ENCODE results near the gene PRKAR1B. TPM values are rescaled to one million over a fixed set of nuclear protein-coding genes. Genes with fewer than 3 reads are reported as not detected.
A peak's percentile ranks its signal among the peaks of the same experiment; 100 is the strongest.

The PRKAR1B gene
- total RNA-seq, 1 experiment from 2014 or later, result 43.3 TPM

- no peak overlapping the region for H2BK12ac ChIP-seq (ENCODE audit: insufficient read length, low read depth, low read length)
- H3K9me3 ChIP-seq (ENCODE audit: control insufficient read depth, low read depth, low read length), result no peaks in the 10 kb centered on the region
Measured at GRCh38 chr7:583410-584121, 143.5 kb downstream of the PRKAR1B start.

More at GRCh38 chr7:583410-584121, 143.5 kb downstream of the PRKAR1B start:
- Histone ChIP-seq H4K8ac (replicated peaks; ENCODE audit: insufficient read length, low read depth, low read length) (peak overlapping the region; percentile 8), H3T11ph (ENCODE audit: low read length) (no peak overlapping the region), H3K4me2 (ENCODE audit: insufficient read depth, insufficient read length, low read length) (no peak overlapping the region), H3K4ac (ENCODE audit: low read depth, low read length) (no peak overlapping the region), H3K27me3 (ENCODE audit: insufficient read depth, low read length) (no peaks in the 10 kb centered on the region), H2AFZ (ENCODE audit: low read length) (no peak overlapping the region), H2BK120ac (ENCODE audit: low read depth, low read length, poor library complexity, severe bottlenecking) (no peak overlapping the region), H2BK20ac (ENCODE audit: low read depth, low read length, poor library complexity, severe bottlenecking) (no peak overlapping the region), H3K56ac (ENCODE audit: insufficient read length, low read depth, low read length) (no peak overlapping the region), H3K23me2 (ENCODE audit: insufficient read length, low read depth, low read length, poor library complexity, severe bottlenecking) (no peaks in the 10 kb centered on the region), H3K27ac (ENCODE audit: insufficient read length, low read depth, low read length) (no peak overlapping the region), H2BK15ac (ENCODE audit: low read depth, low read length) (no peak overlapping the region), H3K4me1 (ENCODE audit: insufficient read depth, low read length) (no peaks in the 10 kb centered on the region), H2BK5ac (ENCODE audit: insufficient read length, low read length) (no peak overlapping the region), H3K9ac (ENCODE audit: extremely low read depth, insufficient read length, low read length) (no peak overlapping the region), H2AK5ac (ENCODE audit: insufficient read length, low read length) (no peak overlapping the region), H3K79me2 (ENCODE audit: insufficient read depth, low read length) (no peaks in the 10 kb centered on the region), H4K91ac (ENCODE audit: insufficient read length, low read depth, low read length) (no peak overlapping the region), H3K14ac (ENCODE audit: insufficient read depth, low read length) (no peak overlapping the region), H3K18ac (ENCODE audit: insufficient read length, low read depth, low read length) (no peak overlapping the region), H3K23ac (ENCODE audit: insufficient read length, low read depth, low read length) (no peak overlapping the region), H4K5ac (ENCODE audit: insufficient read length, low read depth, low read length) (no peak overlapping the region), H4K20me1 (ENCODE audit: control insufficient read depth, insufficient read depth, insufficient read length) (peaks cover 2% of the 10 kb centered on the region), H3K79me1 (ENCODE audit: insufficient read depth, low read depth, low read length, poor library complexity, severe bottlenecking) (no peaks in the 10 kb centered on the region)
- peak overlapping the region; percentile 80 to 87 (median 85); a peak in 6 of 7 replicates for H3K27ac Mint-ChIP-seq
- peaks cover 3% of the 10 kb centered on the region; the same call in 1 of the 2 replicates for H3K27me3 Mint-ChIP-seq (ENCODE audit: low read depth)
- H3K4me1 Mint-ChIP-seq, result no peaks in the 10 kb centered on the region
- no peak for TF ChIP-seq CTCF (conservative IDR thresholded peaks at IDR 0.05)
- no peak for DNase-seq
- WGBS (ENCODE audit: extremely low coverage, insufficient read length, low lambda C conversion rate), result no CpG with 5 or more reads among the region's 30 CpGs
- H3K36me3 Mint-ChIP-seq (ENCODE audit: insufficient read depth in 1 of 3, low read depth in 3 of 3), result peaks cover 36 to 63% (median 38%) of the 10 kb centered on the region in 3 experiments
- peaks cover 6 to 12% of the 10 kb centered on the region in 2 experiments for H3K9me3 Mint-ChIP-seq
- peak overlapping the region in 1 of 2 experiments; percentile 35; a peak in 2 of 5 replicates for H3K4me3 Mint-ChIP-seq
